ENCODE measurements around the gene KRT28.

KRT28 gene

GRCh38 chr17:40772101-40772500, 27.7 kb downstream of the KRT28 start, which contains the start of gene KRT26:
Gene KRT26, minus strand, starts transcription at chr17:40772201. Its CDS starts 88 bp downstream, at chr17:40772113.
- TF ChIP-seq CTCF (IDR thresholded peaks at IDR 0.05; ENCODE audit: low read depth, low read length): no peak
- no peak for TF ChIP-seq EZH2phosphoT487 (IDR thresholded peaks at IDR 0.05; ENCODE audit: low read depth)
- Histone ChIP-seq H3K36me3 (replicated peaks; ENCODE audit: low read depth, low read length) (no peaks in the 10 kb centered on the region), H3K27ac (ENCODE audit: low read length) (no peak within 1 kb of the TSS), H3K79me2 (ENCODE audit: low read length) (no peaks in the 10 kb centered on the region), H3K4me2 (ENCODE audit: low read length) (no peak within 1 kb of the TSS), H3K4me1 (ENCODE audit: low read length) (no peaks in the 10 kb centered on the region), H3K9me3 (ENCODE audit: insufficient read depth, low read length) (no peaks in the 10 kb centered on the region), H4K20me1 (ENCODE audit: insufficient read depth, low read length) (no peaks in the 10 kb centered on the region), H3K4me3 (ENCODE audit: low read length) (no peak within 1 kb of the TSS), H3K27me3 (ENCODE audit: low read depth, low read length) (no peaks in the 10 kb centered on the region; the same call in 1 of the 2 replicates), H2AFZ (ENCODE audit: low read depth, low read length) (no peak within 1 kb of the TSS), H3K9ac (ENCODE audit: low read length) (no peak within 1 kb of the TSS)

- Histone ChIP-seq H3K27ac (ENCODE audit: low read length) (no peak overlapping the region), H3K4me3 (ENCODE audit: low read length) (no peak overlapping the region), H3K27me3 (ENCODE audit: low read depth, low read length) (no peaks in the 10 kb centered on the region), H3K79me2 (ENCODE audit: low read length) (no peaks in the 10 kb centered on the region), H3K36me3 (replicated peaks; ENCODE audit: low read depth, low read length) (no peaks in the 10 kb centered on the region), H3K4me1 (ENCODE audit: low read length) (no peaks in the 10 kb centered on the region), H3K9me3 (ENCODE audit: insufficient read depth, low read length) (peaks cover 23% of the 10 kb centered on the region), H2AFZ (ENCODE audit: low read depth, low read length) (no peak overlapping the region), H4K20me1 (ENCODE audit: insufficient read depth, low read length) (no peaks in the 10 kb centered on the region), H3K4me2 (ENCODE audit: low read length) (no peak overlapping the region), H3K9ac (ENCODE audit: low read length) (no peak overlapping the region)
- no peak for TF ChIP-seq EZH2phosphoT487 (IDR thresholded peaks at IDR 0.05; ENCODE audit: low read depth)
- no peak for TF ChIP-seq CTCF (IDR thresholded peaks at IDR 0.05; ENCODE audit: low read depth, low read length)
Measured at GRCh38 chr17:40765657-40766056, 34.1 kb downstream of the KRT28 start.

GRCh38 chr17:40763752-40764151, 36.0 kb downstream of the KRT28 start:
- H2AFZ ChIP-seq (ENCODE audit: low read depth, low read length): no peak overlapping the region
- H3K27ac ChIP-seq (ENCODE audit: low read length): no peak overlapping the region
- H3K9me3 ChIP-seq (ENCODE audit: insufficient read depth, low read length): peaks cover 38% of the 10 kb centered on the region
- H3K27me3 ChIP-seq (ENCODE audit: low read depth, low read length): no peaks in the 10 kb centered on the region
- no peak overlapping the region for H3K4me3 ChIP-seq (ENCODE audit: low read length)
- no peaks in the 10 kb centered on the region for H3K36me3 ChIP-seq (replicated peaks; ENCODE audit: low read depth, low read length)
- H3K4me2 ChIP-seq (ENCODE audit: low read length): no peak overlapping the region
- no peaks in the 10 kb centered on the region for H4K20me1 ChIP-seq (ENCODE audit: insufficient read depth, low read length)
- H3K4me1 ChIP-seq (ENCODE audit: low read length): no peaks in the 10 kb centered on the region
- no peak overlapping the region for H3K9ac ChIP-seq (ENCODE audit: low read length)
- no peaks in the 10 kb centered on the region for H3K79me2 ChIP-seq (ENCODE audit: low read length)
- TF ChIP-seq EZH2phosphoT487 (IDR thresholded peaks at IDR 0.05; ENCODE audit: low read depth) (no peak), CTCF (IDR thresholded peaks at IDR 0.05; ENCODE audit: low read depth, low read length) (no peak)

GRCh38 chr17:40760105-40761016, 39.4 kb downstream of the KRT28 start:
- Histone ChIP-seq H3K79me2 (ENCODE audit: low read length) (no peaks in the 10 kb centered on the region), H3K27ac (ENCODE audit: low read length) (no peak overlapping the region), H3K4me1 (ENCODE audit: low read length) (no peaks in the 10 kb centered on the region), H4K20me1 (ENCODE audit: insufficient read depth, low read length) (no peaks in the 10 kb centered on the region), H2AFZ (ENCODE audit: low read depth, low read length) (no peak overlapping the region), H3K9ac (ENCODE audit: low read length) (no peak overlapping the region), H3K27me3 (ENCODE audit: low read depth, low read length) (no peaks in the 10 kb centered on the region), H3K4me2 (ENCODE audit: low read length) (no peak overlapping the region), H3K36me3 (replicated peaks; ENCODE audit: low read depth, low read length) (no peaks in the 10 kb centered on the region), H3K9me3 (ENCODE audit: insufficient read depth, low read length) (peaks cover 38% of the 10 kb centered on the region), H3K4me3 (ENCODE audit: low read length) (no peak overlapping the region)
- TF ChIP-seq EZH2phosphoT487 (IDR thresholded peaks at IDR 0.05; ENCODE audit: low read depth): no peak
- no peak for TF ChIP-seq CTCF (IDR thresholded peaks at IDR 0.05; ENCODE audit: low read depth, low read length)
